KMS-11 (cell line): Measurements from ENCODE around the gene PM20D2.
A peak's percentile ranks its signal among the peaks of the same experiment; 100 is the strongest.
"Not testable (repeated sequence)": the region's sequence is repeated elsewhere in the genome, so short reads cannot be mapped to it uniquely, and the experiment has no call there.

ENCODE experiments used
- H2AFZ ChIP-seq: fragments of 200-600 bp; sonication (generic); 2 replicates; pipeline ENCODE4 v1.6.1; 2016; ENCODE audit warnings: antibody characterized with exemption, mixed run types, low read depth
- H3K27ac ChIP-seq: fragments of 200-600 bp; sonication (generic); 2 replicates; pipeline ENCODE4 v1.6.1; 2016; ENCODE audit warnings: mild to moderate bottlenecking, mixed run types
- H3K27me3 ChIP-seq: fragments of 200-600 bp; sonication (generic); 2 replicates; pipeline ENCODE4 v1.6.1; 2017; ENCODE audit warnings: mild to moderate bottlenecking, low read depth, mixed run types, moderate library complexity; ENCODE audit not compliant: insufficient read depth
- H3K36me3 ChIP-seq: fragments of 200-600 bp; sonication (generic); 2 replicates; pipeline ENCODE4 v1.6.1; 2017; ENCODE audit warnings: mild to moderate bottlenecking, mixed run types; ENCODE audit not compliant: insufficient read depth
- H3K4me1 ChIP-seq: fragments of 200-600 bp; sonication (generic); 2 replicates; pipeline ENCODE4 v1.6.1; 2016; ENCODE audit warnings: mild to moderate bottlenecking, low read depth, mixed run types; ENCODE audit not compliant: poor library complexity, severe bottlenecking
- H3K4me2 ChIP-seq: fragments of 200-600 bp; sonication (generic); 2 replicates; pipeline ENCODE4 v1.7.0; 2016; ENCODE audit warnings: mild to moderate bottlenecking, mixed run types
- H3K4me3 ChIP-seq: fragments of 200-600 bp; sonication (generic); IDR thresholded peaks from 2 replicates; pipeline ENCODE4 v1.6.1; 2017; ENCODE audit warnings: low read depth, low read length, mixed read lengths; ENCODE audit not compliant: insufficient read depth
- H3K79me2 ChIP-seq: fragments of 200-600 bp; sonication (generic); 2 replicates; pipeline ENCODE4 v1.6.1; 2016; ENCODE audit warnings: low read depth, mixed run types; ENCODE audit not compliant: insufficient read depth
- H3K9ac ChIP-seq: fragments of 200-600 bp; sonication (generic); 2 replicates; pipeline ENCODE4 v1.6.1; 2016; ENCODE audit warnings: mild to moderate bottlenecking, mixed run types
- H4K20me1 ChIP-seq: fragments of 200-600 bp; sonication (generic); 2 replicates; pipeline ENCODE4 v1.6.1; 2016; ENCODE audit warnings: mild to moderate bottlenecking, mixed run types; ENCODE audit not compliant: insufficient read depth
- TF ChIP-seq, protein P1 (sequence below): fragments of 200-600 bp; sonication (generic); conservative IDR thresholded peaks from 2 replicates; pipeline ENCODE4 v1.6.1; 2017; ENCODE audit warnings: low read depth, mild to moderate bottlenecking, antibody characterized with exemption, low read length, moderate library complexity, mixed read lengths

The PM20D2 gene

DNA sequence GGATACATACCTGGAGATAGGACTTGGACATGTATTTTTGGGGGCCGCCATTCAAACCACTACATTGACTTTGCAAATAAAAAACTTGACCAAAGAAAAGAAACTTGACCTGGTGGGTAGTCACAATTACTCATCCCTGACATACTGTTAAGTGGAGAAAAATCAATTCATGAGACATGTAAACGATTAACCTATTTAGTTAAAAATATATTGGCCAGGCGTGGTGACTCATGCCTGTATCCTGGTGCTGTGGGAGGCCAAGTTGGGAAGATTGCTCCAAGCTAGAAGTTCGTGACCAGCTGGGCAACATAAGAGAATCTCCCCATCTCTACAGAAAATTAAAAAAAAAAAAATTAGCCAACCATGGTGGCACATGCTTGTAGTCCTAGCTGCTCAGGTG lies 25.5 kb upstream of the PM20D2 start:
- H3K36me3 ChIP-seq: no peaks in the 10 kb centered on the region
- H3K79me2 ChIP-seq: no peaks in the 10 kb centered on the region
- TF ChIP-seq, protein P1, sequence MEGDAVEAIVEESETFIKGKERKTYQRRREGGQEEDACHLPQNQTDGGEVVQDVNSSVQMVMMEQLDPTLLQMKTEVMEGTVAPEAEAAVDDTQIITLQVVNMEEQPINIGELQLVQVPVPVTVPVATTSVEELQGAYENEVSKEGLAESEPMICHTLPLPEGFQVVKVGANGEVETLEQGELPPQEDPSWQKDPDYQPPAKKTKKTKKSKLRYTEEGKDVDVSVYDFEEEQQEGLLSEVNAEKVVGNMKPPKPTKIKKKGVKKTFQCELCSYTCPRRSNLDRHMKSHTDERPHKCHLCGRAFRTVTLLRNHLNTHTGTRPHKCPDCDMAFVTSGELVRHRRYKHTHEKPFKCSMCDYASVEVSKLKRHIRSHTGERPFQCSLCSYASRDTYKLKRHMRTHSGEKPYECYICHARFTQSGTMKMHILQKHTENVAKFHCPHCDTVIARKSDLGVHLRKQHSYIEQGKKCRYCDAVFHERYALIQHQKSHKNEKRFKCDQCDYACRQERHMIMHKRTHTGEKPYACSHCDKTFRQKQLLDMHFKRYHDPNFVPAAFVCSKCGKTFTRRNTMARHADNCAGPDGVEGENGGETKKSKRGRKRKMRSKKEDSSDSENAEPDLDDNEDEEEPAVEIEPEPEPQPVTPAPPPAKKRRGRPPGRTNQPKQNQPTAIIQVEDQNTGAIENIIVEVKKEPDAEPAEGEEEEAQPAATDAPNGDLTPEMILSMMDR: no peak
- peaks cover 3% of the 10 kb centered on the region for H3K4me1 ChIP-seq
- H3K4me2 ChIP-seq: no peak overlapping the region
- H3K27ac ChIP-seq: no peak overlapping the region
- H3K27me3 ChIP-seq: no peaks in the 10 kb centered on the region
- H4K20me1 ChIP-seq: no peaks in the 10 kb centered on the region
- no peak overlapping the region for H3K4me3 ChIP-seq
- H2AFZ ChIP-seq: no peak overlapping the region
- no peak overlapping the region for H3K9ac ChIP-seq

DNA sequence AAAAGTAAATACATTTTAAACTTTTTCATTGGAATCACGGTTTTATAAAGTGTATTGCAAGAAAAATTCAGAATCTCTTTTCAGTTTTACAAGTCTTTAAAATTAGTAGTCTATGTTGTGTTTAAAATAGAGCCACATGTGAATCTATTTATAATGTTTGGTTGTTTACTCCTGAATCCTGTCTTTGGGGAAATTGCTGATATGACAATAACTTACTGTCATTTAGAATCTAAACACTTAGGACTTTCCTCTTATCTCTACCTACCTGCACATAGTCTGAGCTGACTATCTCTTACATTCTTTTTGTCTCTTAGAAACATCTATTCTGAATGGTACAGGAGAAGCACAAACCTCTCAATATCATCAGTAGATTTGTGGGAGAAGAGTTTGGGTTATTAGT lies 23.9 kb upstream of the PM20D2 start:
- Histone ChIP-seq H3K4me2 (no peak overlapping the region), H2AFZ (no peak overlapping the region), H3K27me3 (no peaks in the 10 kb centered on the region), H3K4me1 (peaks cover 3% of the 10 kb centered on the region), H3K4me3 (no peak overlapping the region), H3K27ac (no peak overlapping the region), H3K79me2 (no peaks in the 10 kb centered on the region), H3K36me3 (no peaks in the 10 kb centered on the region), H3K9ac (no peak overlapping the region), H4K20me1 (no peaks in the 10 kb centered on the region)
- TF ChIP-seq, protein P1: no peak

DNA sequence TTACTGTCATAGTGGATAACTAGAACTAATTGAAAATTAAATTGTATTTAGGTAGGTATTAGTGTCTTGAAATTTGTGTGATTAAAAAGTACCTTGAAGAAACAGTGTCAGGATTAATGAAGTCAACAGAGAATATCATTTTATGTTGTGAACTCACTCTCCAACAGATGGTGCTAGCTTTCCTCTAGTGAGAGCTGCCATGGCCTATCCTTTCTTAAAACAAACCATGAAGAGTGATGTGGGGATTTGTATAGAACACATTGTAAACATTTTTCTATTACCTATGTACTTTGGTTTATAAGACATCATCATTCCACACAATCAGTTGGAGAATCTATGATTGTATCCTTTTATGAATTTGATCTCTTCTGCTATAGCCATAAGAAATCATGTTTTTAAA lies 23.2 kb upstream of the PM20D2 start:
- Histone ChIP-seq H2AFZ (no peak overlapping the region), H3K27ac (no peak overlapping the region), H3K4me3 (no peak overlapping the region), H3K36me3 (no peaks in the 10 kb centered on the region), H3K9ac (no peak overlapping the region), H3K27me3 (no peaks in the 10 kb centered on the region), H3K4me2 (no peak overlapping the region), H3K79me2 (no peaks in the 10 kb centered on the region), H4K20me1 (no peaks in the 10 kb centered on the region), H3K4me1 (peaks cover 3% of the 10 kb centered on the region)
- TF ChIP-seq, protein P1: peak; percentile 45; the same call in 1 of the 2 replicates

DNA sequence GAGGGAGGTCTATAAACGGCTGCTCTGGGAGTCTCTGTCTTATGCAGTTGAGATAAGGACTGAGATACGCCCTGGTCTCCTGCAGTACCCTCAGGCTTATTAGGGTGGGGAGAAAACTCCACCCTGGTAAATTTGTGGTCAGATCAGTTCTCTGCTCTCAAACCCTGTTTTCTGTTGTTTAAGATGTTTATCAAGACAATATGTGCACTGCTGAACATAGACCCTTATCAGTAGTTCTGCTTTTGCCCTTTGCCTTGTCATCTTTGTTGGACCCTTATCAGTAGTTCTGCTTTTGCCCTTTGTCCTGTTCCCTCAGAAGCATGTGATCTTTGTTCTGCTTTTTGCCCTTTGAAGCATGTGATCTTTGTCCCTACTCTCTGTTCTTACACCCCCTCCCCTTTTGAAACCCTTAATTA lies 17.6 kb upstream of the PM20D2 start:
- H3K27me3 ChIP-seq, H3K4me1 ChIP-seq, H4K20me1 ChIP-seq, H3K4me3 ChIP-seq, H3K36me3 ChIP-seq, H3K9ac ChIP-seq, H2AFZ ChIP-seq, H3K4me2 ChIP-seq, H3K27ac ChIP-seq, H3K79me2 ChIP-seq: not testable (repeated sequence)

DNA sequence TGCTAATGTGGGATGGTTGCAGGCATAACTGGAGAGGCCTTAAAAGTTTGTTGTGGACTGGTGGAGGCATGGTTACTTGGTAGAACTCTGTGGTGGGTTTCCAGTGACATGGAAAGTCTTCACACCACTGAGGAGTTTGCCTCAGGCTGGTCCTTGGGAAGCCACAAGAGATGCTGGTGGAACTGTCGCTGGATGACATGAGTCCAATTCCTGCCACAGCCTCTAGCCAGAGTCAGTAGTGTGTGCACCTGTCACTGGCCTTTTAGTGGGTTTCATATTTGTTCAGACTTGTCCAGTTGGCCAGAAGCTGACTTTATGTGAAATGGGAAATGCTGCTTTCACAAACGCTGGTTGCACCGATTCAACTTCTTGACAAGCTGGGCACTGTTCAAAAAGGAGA lies 14.3 kb upstream of the PM20D2 start:
- Histone ChIP-seq H3K4me2 (no peak overlapping the region), H3K79me2 (no peaks in the 10 kb centered on the region), H3K9ac (no peak overlapping the region), H3K27me3 (no peaks in the 10 kb centered on the region), H3K27ac (no peak overlapping the region), H3K4me3 (no peak overlapping the region), H2AFZ (no peak overlapping the region), H4K20me1 (no peaks in the 10 kb centered on the region), H3K4me1 (no peaks in the 10 kb centered on the region), H3K36me3 (no peaks in the 10 kb centered on the region)
- TF ChIP-seq, protein P1: no peak
